GM19193 (cell line): ENCODE measurements around the gene ANKS1B.

Experiments
- POLR2A ChIP-seq: IDR thresholded peaks from 4 replicates; pipeline ENCODE4 v1.6.1; 2011; ENCODE audit not compliant: insufficient read depth, insufficient read length; ENCODE audit errors: extremely low read depth

Gene ANKS1B

DNA sequence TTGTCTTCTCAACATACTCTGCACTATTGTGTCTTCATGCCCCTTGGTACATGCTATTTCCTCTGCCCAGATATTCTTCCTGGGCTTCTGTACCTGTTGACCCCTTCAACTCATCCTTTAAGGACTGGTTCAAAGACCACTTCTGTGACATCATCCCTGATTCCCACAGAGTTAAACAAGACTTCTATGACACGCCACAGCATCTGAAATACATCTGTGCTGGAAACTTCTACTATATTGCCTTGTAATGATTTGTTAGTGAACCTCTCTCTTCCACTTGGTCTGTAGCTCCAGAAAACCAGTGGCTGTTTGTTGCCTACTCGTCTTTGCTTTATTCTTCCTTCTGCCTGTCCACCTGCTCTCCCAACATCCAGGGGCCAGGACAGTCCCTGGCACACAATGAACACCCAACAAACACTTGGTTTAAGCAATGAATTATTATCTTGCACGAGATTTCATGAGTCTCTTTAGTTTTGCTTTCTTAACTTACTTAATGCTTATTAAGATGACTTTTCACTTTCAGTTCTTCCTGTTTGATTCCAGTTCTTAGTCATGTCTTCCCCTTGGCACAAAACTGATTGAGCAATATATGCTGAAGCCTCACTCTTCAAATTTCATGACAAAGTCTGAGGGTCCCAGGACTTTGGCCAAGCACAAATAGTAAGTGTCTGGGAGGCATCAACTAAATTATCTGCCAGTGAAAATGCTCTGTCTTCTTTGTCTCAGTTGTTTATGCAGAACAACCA lies 853.8 kb downstream of the ANKS1B start:
- no peak for TF ChIP-seq POLR2A

DNA sequence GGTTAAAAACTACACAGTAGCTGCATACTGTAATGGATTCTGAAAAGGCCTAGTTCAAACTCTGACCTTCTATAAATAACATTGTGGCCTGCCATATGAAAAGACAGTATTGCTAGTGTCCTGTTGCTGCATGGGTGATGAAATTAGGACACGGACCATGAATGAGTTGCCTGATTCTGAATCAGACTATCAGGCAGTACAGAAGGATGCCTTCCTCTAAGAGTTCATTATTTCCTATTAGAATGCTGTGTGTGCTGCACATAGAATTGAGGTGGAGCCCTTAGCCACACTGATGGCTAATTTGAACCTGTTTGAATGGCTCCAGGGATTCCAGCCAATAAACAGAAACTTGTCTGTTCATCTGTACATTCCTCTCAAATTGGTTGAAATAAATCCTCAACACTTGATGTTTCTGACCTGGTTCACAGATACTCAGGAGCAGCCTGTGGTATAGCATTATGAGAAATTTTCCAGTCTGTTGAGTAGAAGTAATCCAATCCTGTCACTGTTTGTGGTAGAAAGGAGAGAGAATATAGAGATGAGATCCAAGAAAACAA lies 856.4 kb downstream of the ANKS1B start:
- no peak for TF ChIP-seq POLR2A

DNA sequence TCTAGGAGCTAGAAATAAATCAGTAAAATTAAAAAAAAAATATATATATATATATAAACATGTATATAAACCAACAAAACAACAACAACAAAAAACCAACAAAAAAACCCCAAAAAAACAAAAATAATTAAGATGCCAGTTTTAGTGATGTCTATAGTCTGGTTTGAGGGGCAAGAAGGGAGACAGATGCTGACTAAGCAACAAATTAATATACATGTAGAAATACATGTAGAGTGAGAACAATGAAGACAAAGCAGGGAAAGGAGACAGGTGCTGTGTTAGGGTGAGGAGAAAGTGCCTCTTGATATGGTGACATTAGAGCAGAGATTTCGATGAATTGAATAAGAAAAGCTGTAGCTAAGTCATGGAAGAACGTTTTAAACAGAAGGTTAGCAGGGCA lies 861.8 kb downstream of the ANKS1B start:
- no peak for TF ChIP-seq POLR2A

DNA sequence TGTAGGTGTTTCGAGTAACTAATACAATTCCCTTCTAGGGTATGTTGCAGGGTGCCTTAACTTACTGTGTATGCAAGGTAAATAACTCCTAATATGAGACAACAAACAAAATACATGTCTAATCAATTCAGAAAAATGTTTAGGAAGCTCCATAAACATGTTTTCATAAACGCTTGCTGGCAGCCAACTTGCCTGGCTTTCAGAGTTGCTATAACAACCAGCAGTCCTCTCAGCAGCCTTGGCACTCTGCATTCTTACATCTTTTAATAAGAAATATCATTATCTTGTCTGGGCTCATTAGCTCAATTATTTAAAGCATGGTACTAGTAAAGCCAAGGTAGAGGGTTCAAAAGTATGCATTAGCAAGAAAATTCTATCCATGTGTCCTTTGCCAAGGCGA lies 862.2 kb downstream of the ANKS1B start:
- TF ChIP-seq POLR2A, result no peak

DNA sequence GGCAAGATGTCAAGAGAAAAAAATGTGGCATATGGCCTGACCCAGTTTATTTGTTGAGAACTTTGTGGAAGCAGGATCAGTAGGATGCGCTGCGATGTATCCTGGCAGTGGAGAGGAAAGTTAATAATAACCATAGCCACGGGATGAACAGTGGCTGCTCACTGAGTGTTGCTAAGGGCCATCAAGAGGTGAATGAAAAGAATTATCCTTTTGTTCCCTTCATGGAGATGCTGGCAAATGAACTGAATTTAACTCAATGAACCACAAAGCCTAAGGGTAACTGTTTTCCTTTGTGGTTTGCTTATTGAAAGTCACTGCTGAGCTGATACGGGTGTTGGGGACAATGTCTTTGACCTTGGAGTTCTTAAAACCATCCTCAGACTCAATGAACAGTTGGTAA lies 863.2 kb downstream of the ANKS1B start:
- TF ChIP-seq POLR2A, result no peak

DNA sequence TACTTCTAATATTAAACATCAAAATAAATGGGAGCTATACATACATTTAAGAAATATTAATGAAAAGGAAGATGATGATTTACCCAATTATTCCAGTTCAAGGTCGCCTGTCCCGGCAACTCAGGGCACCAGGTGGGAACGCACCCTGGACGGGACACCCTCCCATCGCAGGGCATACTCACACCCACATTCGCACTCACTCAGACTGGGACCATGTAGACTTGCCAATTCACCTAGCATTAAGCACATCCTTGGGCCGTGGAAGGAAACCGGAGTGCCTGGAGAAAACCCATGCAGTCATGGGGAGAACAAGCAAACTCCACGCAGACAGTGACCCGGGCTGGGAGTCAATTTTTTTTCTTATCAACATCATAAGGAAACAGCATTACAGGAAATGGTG lies 864.8 kb downstream of the ANKS1B start:
- TF ChIP-seq POLR2A, result no peak

GRCh38 chr12:99119449-99119848 lies 865.3 kb downstream of the ANKS1B start:
- TF ChIP-seq POLR2A, result no peak

- TF ChIP-seq POLR2A, result no peak
These were observed 873.1 kb downstream of the ANKS1B start for GRCh38 chr12:99111600-99111999.

- no peak for TF ChIP-seq POLR2A
These were observed 873.9 kb downstream of the ANKS1B start for GRCh38 chr12:99110868-99111267.

- TF ChIP-seq POLR2A, result no peak
These were observed 874.5 kb downstream of the ANKS1B start for GRCh38 chr12:99110212-99110611.

DNA sequence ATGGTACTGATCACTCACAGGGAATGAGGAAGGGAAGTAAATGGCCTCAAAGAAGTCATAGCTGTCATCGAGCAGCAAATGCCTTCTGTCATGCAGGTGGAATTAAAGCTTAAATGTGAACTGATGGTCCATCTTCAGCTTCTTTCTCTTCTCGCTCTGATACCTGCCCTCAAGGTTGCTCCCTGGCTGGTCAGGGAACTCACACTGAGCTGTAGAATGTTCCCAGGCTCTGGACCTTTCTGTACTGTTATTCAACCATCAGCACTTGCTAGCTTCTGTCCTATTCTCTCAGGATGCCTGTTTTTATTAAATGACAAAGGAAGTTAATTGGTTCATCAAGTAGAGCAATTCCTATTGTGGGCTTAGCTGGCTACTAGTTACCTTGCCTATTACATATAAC lies 875.8 kb downstream of the ANKS1B start:
- no peak for TF ChIP-seq POLR2A

GRCh38 chr12:99099786-99100185 lies 885.0 kb downstream of the ANKS1B start:
- TF ChIP-seq POLR2A, result no peak

DNA sequence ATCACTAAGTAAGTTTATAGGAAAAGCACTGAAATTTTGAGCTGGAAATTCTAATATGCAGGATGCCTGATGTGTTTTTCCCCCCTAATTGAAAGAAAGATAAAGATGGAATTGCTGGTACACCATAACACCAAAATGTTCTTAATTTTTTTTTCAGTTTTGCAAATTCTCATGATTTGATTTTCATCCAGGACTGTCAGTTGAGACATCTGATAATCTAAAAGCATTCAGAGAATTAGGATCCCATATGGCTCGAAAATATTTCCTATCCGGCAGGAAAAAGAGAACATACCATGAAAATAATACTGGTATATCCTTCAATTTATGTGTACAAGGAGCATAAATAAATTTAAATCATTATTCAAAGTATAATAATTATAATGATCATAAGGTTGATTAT lies 887.6 kb downstream of the ANKS1B start:
- TF ChIP-seq POLR2A, result no peak

DNA sequence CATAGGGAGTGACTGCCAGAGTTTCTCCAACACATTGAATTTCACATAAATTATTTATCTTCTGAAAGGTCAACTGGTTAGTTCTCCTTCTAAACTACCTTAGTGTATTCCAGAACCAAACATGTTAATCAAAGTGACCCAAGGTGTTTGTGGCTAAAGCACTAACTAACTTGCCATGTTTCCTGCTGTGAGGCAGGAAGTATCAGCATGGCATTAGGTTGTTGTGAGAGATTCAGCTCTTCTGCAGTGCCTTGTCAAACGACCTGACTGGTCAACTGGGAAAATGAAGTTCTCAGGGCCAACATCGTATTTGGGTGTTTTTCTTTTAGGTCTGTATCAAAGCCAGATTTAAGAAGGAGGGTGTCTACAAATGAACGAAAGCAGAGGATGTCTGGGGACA lies 891.6 kb downstream of the ANKS1B start:
- no peak for TF ChIP-seq POLR2A

- no peak for TF ChIP-seq POLR2A
These were observed 892.5 kb downstream of the ANKS1B start for GRCh38 chr12:99092100-99092851.

- TF ChIP-seq POLR2A, result no peak
These were observed 897.5 kb downstream of the ANKS1B start for GRCh38 chr12:99087278-99087677.
